Measurements from ENCODE around the gene PPP1R12B.
A peak's percentile ranks its signal among the peaks of the same experiment; 100 is the strongest.
"Not testable (repeated sequence)": the region's sequence is repeated elsewhere in the genome, so short reads cannot be mapped to it uniquely, and the experiment has no call there.

The PPP1R12B gene

DNA sequence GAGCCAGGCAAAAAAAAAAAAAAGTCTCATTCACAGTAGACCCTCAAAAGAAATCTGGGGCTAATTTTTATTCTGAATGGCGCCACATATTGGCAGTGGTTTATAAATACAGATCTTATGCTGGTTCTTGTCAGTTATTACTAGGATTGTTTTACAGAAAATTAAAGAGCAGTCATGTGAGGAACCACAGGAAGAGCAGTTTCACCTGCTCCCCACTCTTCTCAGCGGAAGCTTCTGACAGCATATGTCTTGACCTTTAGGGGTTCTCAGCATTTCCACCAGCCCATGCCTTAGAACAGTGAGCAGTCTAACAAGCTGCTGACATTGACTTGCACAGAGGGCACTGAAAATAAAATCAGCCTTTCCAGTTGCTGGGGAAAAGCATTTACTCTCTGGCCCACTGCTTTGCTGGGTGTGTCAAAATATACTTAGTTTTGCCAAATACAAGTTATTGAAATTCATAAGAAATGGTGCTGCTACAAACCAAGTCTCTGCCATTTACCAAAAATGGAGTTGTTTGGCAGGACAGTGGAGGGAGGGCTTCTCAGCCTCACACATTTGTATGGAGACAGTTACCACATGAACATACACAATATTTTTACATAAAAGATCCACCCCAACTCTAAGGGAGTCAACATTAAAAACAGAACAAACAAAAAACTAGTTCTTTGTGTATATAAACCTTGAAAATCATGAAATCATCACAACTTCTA lies 217.5 kb downstream of the PPP1R12B start:
- FAIRE-seq = no peak

- FAIRE-seq = no peak
Observed at GRCh38 chr1:202567738-202568137, 219.2 kb downstream of the PPP1R12B start.

- FAIRE-seq = no peak
Observed at GRCh38 chr1:202568410-202568809, 219.9 kb downstream of the PPP1R12B start.

- no peak for FAIRE-seq
Observed at GRCh38 chr1:202568826-202569225, 220.3 kb downstream of the PPP1R12B start.

DNA sequence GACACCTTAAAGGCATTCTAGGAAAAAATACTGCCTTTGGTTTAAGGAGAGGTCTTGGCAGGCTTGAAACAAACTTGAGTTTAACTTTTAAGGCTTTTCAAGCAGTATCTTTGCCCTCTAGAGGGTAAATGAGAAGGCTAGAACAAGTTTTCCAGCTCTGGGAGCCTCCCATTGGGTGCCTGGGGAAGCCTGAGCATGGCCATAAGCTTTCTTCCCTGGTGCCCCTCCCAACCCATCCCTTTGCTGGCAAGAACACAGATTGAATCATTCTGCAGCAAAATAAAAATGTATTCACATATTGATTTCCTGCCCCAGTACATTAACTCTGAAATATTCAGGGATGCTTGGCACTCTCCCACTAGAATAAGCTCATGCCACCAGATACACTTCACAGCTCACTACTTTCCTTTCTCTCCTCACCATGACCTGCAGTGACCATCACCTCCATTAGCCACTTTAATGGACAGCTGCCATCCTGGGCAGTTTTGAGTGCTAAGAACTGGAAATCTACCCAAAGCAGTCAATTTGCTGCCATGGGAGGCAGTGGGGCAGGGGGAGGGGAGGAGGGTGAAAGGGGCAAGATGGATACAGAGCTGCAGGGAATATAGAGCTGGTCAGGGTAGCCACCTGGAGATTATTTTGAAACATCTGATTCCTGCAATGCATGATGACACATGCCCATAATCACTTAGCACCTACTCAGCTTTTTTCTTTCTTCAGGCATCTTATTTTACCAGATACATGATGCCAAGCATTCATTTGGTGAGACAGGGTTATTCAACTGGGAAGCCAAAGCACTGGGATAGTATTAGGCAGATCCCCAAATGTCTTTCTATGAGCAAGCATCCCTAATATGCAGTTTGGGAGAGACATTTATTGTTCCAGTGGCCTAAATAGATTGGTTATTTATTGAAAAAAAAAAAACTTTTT lies 221.2 kb downstream of the PPP1R12B start:
- FAIRE-seq = no peak

DNA sequence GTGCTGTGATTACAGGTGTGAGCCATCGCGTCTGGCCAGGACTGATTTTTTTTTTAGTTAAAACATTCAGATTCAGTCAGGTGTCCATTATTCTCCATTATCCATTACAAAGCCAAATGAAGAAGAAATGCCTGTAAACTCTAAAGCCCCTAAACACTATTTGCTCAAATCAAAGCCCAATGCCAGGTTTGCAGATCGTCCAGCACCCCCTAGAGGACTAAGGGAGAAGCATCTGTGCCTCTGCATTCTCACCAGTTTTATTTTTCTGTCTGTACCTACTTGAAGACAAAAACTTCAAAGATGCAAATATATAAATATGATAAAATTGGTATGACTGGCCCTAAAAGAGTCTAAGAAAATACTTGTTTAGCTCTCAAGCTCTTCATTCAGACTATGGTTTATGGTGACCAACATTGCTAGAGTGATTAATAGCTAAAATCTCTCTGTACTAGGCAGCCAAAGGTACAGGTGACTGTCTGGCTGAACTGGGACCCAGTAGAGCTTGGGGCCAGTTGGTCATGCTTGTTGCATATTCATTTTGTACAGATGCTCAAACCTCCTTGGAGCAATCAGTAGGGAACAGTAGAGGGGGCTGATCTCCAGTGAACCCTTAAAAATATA lies 223.3 kb downstream of the PPP1R12B start:
- FAIRE-seq = peak; percentile 92

DNA sequence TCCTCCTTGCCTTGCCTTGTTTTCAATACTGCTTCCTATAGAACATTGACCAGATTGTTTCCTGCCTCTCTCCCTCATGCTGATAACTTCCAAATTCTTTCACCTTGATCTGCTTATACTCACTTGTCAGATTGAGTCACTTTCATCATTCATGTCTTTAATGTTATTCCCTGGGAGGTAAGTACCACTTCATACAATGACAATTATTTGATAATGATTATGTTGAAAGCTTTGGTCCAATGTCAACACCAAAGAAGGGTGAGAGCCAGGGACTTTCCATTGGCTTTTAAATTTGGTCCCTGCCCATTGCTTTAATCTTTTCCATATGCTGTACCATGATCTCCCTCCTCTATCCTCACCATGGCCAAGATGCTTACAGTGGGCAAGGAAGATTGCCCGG lies 224.4 kb downstream of the PPP1R12B start:
- FAIRE-seq = no peak

- FAIRE-seq = no peak
Observed at GRCh38 chr1:202575918-202576653, 227.6 kb downstream of the PPP1R12B start.

- FAIRE-seq = no peak
Observed at GRCh38 chr1:202576816-202577215, 228.3 kb downstream of the PPP1R12B start.

DNA sequence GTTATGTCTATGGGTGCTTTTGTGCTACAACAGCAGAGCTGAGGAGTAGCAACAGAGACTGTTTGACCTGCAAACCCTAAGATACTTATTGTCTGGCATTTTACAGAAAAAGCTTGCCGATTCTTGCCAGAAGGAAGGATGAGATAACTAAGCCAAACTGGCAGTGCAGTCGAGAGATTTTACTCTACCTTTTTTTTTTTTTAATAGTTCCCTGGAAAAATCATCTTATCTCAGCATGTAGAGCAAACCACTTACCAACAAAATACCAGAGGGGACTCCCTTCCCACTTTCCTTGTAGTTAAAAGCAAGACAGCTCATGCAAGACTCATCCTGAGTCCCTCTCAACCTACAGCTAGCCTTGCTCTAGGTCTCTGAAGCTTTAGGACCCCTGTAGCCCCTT lies 228.9 kb downstream of the PPP1R12B start:
- FAIRE-seq = no peak

DNA sequence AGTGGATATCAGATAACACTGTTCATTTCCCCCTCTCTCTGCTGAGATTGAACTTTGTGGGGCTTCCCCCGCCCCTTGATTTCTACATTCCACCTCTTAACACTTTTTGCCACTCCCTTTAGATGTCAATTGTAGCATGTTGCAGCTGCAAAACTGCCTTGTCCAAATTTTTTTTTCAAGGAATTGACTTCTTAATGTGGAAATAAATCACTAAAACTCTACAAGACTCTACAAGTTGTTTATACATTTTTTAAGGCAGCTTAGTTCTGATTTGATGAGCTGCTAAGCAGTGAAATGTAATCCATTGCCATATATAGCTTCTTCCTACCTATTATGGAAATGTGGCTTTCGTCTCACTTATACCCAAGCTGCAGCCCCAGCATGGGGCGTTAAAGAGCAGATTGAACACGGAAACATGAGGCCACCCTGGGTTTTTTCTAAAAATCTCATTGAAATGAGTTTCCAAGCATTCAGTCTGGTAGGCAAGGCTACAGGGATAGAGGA lies 229.6 kb downstream of the PPP1R12B start:
- no peak for FAIRE-seq

- FAIRE-seq = no peak
Observed at GRCh38 chr1:202578565-202578964, 230.1 kb downstream of the PPP1R12B start.

- no peak for FAIRE-seq
Observed at GRCh38 chr1:202579806-202580205, 231.3 kb downstream of the PPP1R12B start.

DNA sequence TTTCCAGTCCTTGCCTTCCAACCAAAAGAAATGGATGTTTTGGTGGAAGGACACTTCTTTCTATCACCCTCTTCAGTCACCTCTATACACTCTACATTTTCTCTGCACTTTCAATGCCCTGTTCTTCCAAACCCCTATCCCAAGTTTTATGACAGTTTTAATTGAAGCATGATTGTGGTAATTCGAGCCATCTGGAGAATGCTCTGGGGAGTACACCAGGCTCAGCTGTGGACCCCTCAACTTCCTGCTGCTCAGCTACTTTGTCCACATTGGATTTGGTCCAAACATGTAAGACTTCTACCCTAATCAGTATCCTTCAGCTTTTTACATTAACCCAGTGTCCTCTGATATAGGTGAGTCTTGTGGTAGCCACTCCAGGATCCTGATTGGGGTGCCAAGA lies 232.1 kb downstream of the PPP1R12B start:
- no peak for FAIRE-seq

GRCh38 chr1:202582350-202582749 lies 233.9 kb downstream of the PPP1R12B start:
- not testable (repeated sequence) for FAIRE-seq

DNA sequence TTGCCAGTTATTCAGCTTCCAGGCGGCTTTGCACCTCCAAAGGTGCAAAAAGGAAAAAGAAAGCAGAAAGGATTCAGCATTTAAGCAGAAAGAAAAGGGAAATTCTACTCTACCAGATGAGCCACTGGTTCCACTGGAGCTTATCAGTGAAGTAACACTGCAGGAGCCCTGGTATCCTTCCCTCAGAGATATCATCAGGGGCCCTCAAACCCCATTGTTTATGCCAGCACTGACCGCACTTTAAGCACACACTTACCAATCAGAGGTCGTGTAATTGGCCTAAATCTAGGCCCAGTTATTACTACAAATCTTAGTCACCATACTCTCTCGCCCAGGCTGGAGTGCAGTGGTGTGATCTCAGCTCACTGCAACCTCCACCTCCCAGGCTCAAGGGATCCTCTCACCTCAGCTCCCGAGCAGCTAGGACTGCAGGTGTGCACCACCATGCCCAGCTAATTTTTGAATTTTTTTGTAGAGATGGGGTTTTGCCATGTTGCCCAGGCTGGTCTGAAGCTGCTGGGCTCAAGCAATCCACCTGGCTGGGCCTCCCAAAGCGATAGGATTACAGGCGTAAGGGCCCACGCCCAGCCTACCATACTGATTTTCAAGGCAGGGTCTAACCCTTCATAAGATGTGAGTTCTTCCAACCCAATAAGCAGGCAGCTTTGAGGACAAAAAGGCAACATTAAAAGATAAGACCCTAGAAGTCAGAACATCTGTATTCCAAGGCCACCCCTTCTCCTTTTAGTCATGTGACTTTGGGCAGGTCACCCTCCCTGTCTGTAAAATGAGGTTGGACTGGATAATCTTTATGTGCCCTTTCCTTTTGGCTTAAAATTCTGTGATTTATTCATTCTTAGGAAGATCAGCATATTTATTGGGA lies 236.4 kb downstream of the PPP1R12B start:
- FAIRE-seq = no peak

GRCh38 chr1:202585590-202585933 lies 237.1 kb downstream of the PPP1R12B start:
- FAIRE-seq = no peak

DNA sequence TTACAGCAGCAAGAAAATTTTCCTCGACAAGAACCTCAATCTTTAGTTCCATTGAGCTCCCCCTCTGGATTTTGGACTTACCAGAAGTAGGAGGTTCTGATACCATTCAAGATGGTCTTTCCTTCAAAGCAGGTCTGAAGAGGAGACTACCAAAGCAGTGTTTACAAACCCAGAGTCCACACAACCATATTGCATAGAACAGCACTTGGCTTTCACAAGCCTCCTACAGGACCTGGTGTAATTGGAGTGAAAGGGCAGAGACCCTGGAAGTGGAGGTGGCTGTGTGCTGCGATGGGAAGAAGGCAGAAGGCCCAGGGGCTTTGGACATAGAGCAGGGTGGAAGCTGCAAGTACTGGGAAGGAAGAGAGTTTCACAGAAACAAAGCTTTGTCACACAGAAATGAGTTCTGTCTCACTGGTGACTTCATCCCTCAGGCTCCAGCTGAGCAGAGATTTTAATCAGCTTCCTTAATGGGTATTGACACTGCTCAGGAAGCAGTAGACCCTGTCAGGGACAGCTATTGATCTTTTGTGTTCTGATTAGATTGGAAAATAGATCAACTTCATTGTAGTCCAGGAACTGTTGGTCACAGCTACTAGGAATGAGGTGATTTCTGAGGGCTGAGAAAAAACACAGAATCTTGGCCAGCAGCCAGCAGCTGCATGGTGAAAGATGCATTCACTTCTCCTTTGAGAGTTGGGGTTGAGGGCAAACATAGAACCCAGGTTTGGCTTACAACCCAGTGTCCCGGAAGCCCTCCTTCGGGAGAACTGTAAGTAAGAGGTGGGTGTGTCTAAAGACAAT lies 237.7 kb downstream of the PPP1R12B start:
- FAIRE-seq = no peak

- FAIRE-seq = no peak
Observed at GRCh38 chr1:202586871-202587270, 238.4 kb downstream of the PPP1R12B start.

GRCh38 chr1:202587859-202588485 lies 239.5 kb downstream of the PPP1R12B start:
- no peak for FAIRE-seq

Data from TTC549 (cell line).